Fibroblast of lung (primary cell): Measurements from ENCODE around the gene RASGRF2. TPM values are rescaled to one million over a fixed set of nuclear protein-coding genes. Genes with fewer than 3 reads are reported as not detected.

ENCODE experiments used
- DNase-seq, 2 donors: peaks; one replicate each; pipeline versions ENCODE4 v3.0.0 to v3.0.0-alpha.2; 2010; ENCODE audit warnings: low read depth in 2 of 2
- H2AFZ ChIP-seq: 2 replicates; pipeline ENCODE4 v1.5.1; 2012; ENCODE audit warnings: low read length, control low read depth, inconsistent platforms
- H3K27ac ChIP-seq: 2 replicates; pipeline ENCODE4 v1.5.1; 2011; ENCODE audit warnings: low read length, control low read depth; ENCODE audit not compliant: insufficient read depth
- H3K27me3 ChIP-seq: 2 replicates; pipeline ENCODE4 v1.5.1; 2011; ENCODE audit warnings: mild to moderate bottlenecking, low read length; ENCODE audit not compliant: control insufficient read depth, insufficient read depth
- H3K36me3 ChIP-seq: 2 replicates; pipeline ENCODE4 v1.5.1; 2011; ENCODE audit warnings: low read length; ENCODE audit not compliant: control insufficient read depth, insufficient read depth
- H3K4me1 ChIP-seq: 2 replicates; pipeline ENCODE4 v1.5.1; 2011; ENCODE audit warnings: low read length; ENCODE audit not compliant: control insufficient read depth, insufficient read depth; ENCODE audit errors: extremely low read depth
- H3K4me2 ChIP-seq: 2 replicates; pipeline ENCODE4 v1.5.1; 2011; ENCODE audit warnings: low read length, control low read depth; ENCODE audit not compliant: insufficient read depth; ENCODE audit errors: extremely low read depth
- H3K4me3 ChIP-seq, 4 experiments: fragments of 200-600 bp in 1 of 4; sonication (generic) in 1 of 4; replicated peaks in 1 of 4; 2 replicates each; pipeline ENCODE4 v1.5.1; 2011 to 2016; ENCODE audit warnings: low read length in 4 of 4, low read depth in 3 of 4, mild to moderate bottlenecking in 3 of 4, control low read depth in 2 of 4, inconsistent platforms in 1 of 4, mixed read lengths in 1 of 4; ENCODE audit not compliant: insufficient read depth in 1 of 4; ENCODE audit errors: control extremely low read depth in 1 of 4
- H3K79me2 ChIP-seq: 2 replicates; pipeline ENCODE4 v1.5.1; 2012; ENCODE audit warnings: mild to moderate bottlenecking, low read length, inconsistent platforms; ENCODE audit not compliant: control insufficient read depth, insufficient read depth
- H3K9ac ChIP-seq: 2 replicates; pipeline ENCODE4 v1.5.1; 2011; ENCODE audit warnings: mild to moderate bottlenecking, low read length, control low read depth; ENCODE audit not compliant: insufficient read depth
- H3K9me3 ChIP-seq: 2 replicates; pipeline ENCODE4 v1.5.1; 2012; ENCODE audit warnings: low read depth, low read length; ENCODE audit not compliant: control insufficient read depth, insufficient read depth
- H4K20me1 ChIP-seq: 2 replicates; pipeline ENCODE4 v1.5.1; 2011; ENCODE audit warnings: low read length; ENCODE audit not compliant: control insufficient read depth, insufficient read depth; ENCODE audit errors: extremely low read depth
- CTCF ChIP-seq, 2 donors: IDR thresholded peaks in 1 of 2; conservative IDR thresholded peaks in 1 of 2; 1 replicate in 1 of 2; 2 replicates in 1 of 2; pipeline ENCODE4 v1.5.1; 2011 to 2012; ENCODE audit warnings: low read length in 2 of 2, control low read depth in 1 of 2, inconsistent platforms in 1 of 2, low read depth in 1 of 2, mild to moderate bottlenecking in 1 of 2
- EZH2 ChIP-seq: IDR thresholded peaks from 2 replicates; pipeline ENCODE4 v1.5.1; 2012; ENCODE audit warnings: low read length, control low read depth, mild to moderate bottlenecking; ENCODE audit errors: missing control alignments
- polyA plus RNA-seq, 2 donors: library from polyadenylated mRNA; depleted of rRNA in 1 of 2; stranded (reverse) in 1 of 2; unstranded in 1 of 2; fragments of >200 nt; gene quantifications; 2 replicates each; pipeline ENCODE4 v1.2.1, GENCODE V29; 2011 to 2012; ENCODE audit warnings: missing spikeins in 1 of 2
- total RNA-seq: library from RNA; depleted of rRNA; stranded (reverse); fragments of >200 nt; gene quantifications from 2 replicates; pipeline ENCODE4 v1.2.1, GENCODE V29; 2014

RASGRF2 gene
- total and polyA plus RNA-seq, 2 donors (not counting 1 experiment from before 2014, with no cell fraction given) = 3.5 to 19.5 TPM

- Histone ChIP-seq H3K36me3 (no peaks in the 10 kb centered on the region), H3K27ac (no peak overlapping the region), H3K27me3 (no peaks in the 10 kb centered on the region), H3K4me2 (no peak overlapping the region), H3K9ac (no peak overlapping the region), H3K4me1 (no peaks in the 10 kb centered on the region), H3K4me3 (no peak overlapping the region), H2AFZ (no peak overlapping the region), H3K9me3 (no peaks in the 10 kb centered on the region), H3K79me2 (no peaks in the 10 kb centered on the region), H4K20me1 (no peaks in the 10 kb centered on the region)
- no peak for DNase-seq
- TF ChIP-seq CTCF (conservative IDR thresholded peaks at IDR 0.05 in 1 of 2, IDR thresholded peaks at IDR 0.05 in 1 of 2; ENCODE audit: low read depth in 1 of 2, low read length in 2 of 2) (no peak), EZH2 (no peak)
Measured at GRCh38 chr5:81225463-81225862, 265.3 kb downstream of the RASGRF2 start.

GRCh38 chr5:81226286-81226685 lies 266.1 kb downstream of the RASGRF2 start:
- Histone ChIP-seq H2AFZ (no peak overlapping the region), H3K79me2 (no peaks in the 10 kb centered on the region), H3K36me3 (peaks cover 1% of the 10 kb centered on the region), H3K9me3 (no peaks in the 10 kb centered on the region), H3K4me3 (no peak overlapping the region), H4K20me1 (no peaks in the 10 kb centered on the region), H3K4me2 (no peak overlapping the region), H3K4me1 (no peaks in the 10 kb centered on the region), H3K9ac (no peak overlapping the region), H3K27me3 (no peaks in the 10 kb centered on the region), H3K27ac (no peak overlapping the region)
- TF ChIP-seq CTCF (conservative IDR thresholded peaks at IDR 0.05 in 1 of 2, IDR thresholded peaks at IDR 0.05 in 1 of 2; ENCODE audit: low read depth in 1 of 2, low read length in 2 of 2) = no peak
- TF ChIP-seq EZH2 = no peak
- DNase-seq = no peak

GRCh38 chr5:81226949-81227348 lies 266.8 kb downstream of the RASGRF2 start:
- Histone ChIP-seq H3K4me1 (no peaks in the 10 kb centered on the region), H4K20me1 (no peaks in the 10 kb centered on the region), H3K27me3 (no peaks in the 10 kb centered on the region), H3K36me3 (peaks cover 1% of the 10 kb centered on the region), H3K9me3 (no peaks in the 10 kb centered on the region), H3K9ac (no peak overlapping the region), H3K79me2 (no peaks in the 10 kb centered on the region), H3K27ac (no peak overlapping the region), H3K4me3 (no peak overlapping the region), H3K4me2 (no peak overlapping the region), H2AFZ (no peak overlapping the region)
- no peak for TF ChIP-seq CTCF (conservative IDR thresholded peaks at IDR 0.05 in 1 of 2, IDR thresholded peaks at IDR 0.05 in 1 of 2; ENCODE audit: low read depth in 1 of 2, low read length in 2 of 2)
- TF ChIP-seq EZH2 = no peak
- DNase-seq = no peak
